ENCODE data around the gene SYT9. TPM values are rescaled to one million over a fixed set of nuclear protein-coding genes. Genes with fewer than 3 reads are reported as not detected.

SYT9 gene
- polyA plus RNA-seq, 1 donor from 2014 or later, result 2.3 TPM

- Histone ChIP-seq H3K9me2 (ENCODE audit: insufficient read depth, low read length) (no peaks in the 10 kb centered on the region), H3K9ac (ENCODE audit: low read length) (no peak overlapping the region), H3F3A (ENCODE audit: insufficient read depth, low read length, poor library complexity, severe bottlenecking) (no peaks in the 10 kb centered on the region), H3K79me2 (replicated peaks; ENCODE audit: insufficient read depth, low read length) (no peaks in the 10 kb centered on the region), H3K27me3 (ENCODE audit: insufficient read depth, low read depth, low read length) (no peaks in the 10 kb centered on the region), H3K4me2 (ENCODE audit: low read length) (no peak overlapping the region), H3K36me3 (ENCODE audit: insufficient read depth, low read length) (no peaks in the 10 kb centered on the region), H3K27ac (ENCODE audit: low read length) (no peak overlapping the region), H3K4me3 (ENCODE audit: low read length) (no peak overlapping the region), H2AFZ (ENCODE audit: low read depth, low read length) (no peak overlapping the region), H3K9me3 (ENCODE audit: low read length) (no peaks in the 10 kb centered on the region), H4K20me1 (ENCODE audit: insufficient read depth) (no peaks in the 10 kb centered on the region)
- TF ChIP-seq RAD21 (conservative IDR thresholded peaks at IDR 0.05), result no peak
- TF ChIP-seq CTCF (IDR thresholded peaks at IDR 0.05; ENCODE audit: poor library complexity, severe bottlenecking), result no peak
- TF ChIP-seq POLR2AphosphoS5 (IDR thresholded peaks at IDR 0.05), result no peak
- no peak for TF ChIP-seq EZH2 (IDR thresholded peaks at IDR 0.05; ENCODE audit: borderline replicate concordance, insufficient read depth, low read length, poor library complexity, severe bottlenecking)
- TF ChIP-seq EP300 (conservative IDR thresholded peaks at IDR 0.05; ENCODE audit: poor library complexity, severe bottlenecking), result no peak
Observed at GRCh38 chr11:7499081-7499480, 247.4 kb downstream of the SYT9 start.

- Histone ChIP-seq H3K27ac (ENCODE audit: low read length) (no peak overlapping the region), H3K4me2 (ENCODE audit: low read length) (no peak overlapping the region), H3K27me3 (ENCODE audit: insufficient read depth, low read depth, low read length) (no peaks in the 10 kb centered on the region), H3K36me3 (ENCODE audit: insufficient read depth, low read length) (no peaks in the 10 kb centered on the region), H3K79me2 (replicated peaks; ENCODE audit: insufficient read depth, low read length) (no peaks in the 10 kb centered on the region), H3K9ac (ENCODE audit: low read length) (no peak overlapping the region), H3K9me3 (ENCODE audit: low read length) (no peaks in the 10 kb centered on the region), H2AFZ (ENCODE audit: low read depth, low read length) (no peak overlapping the region), H4K20me1 (ENCODE audit: insufficient read depth) (no peaks in the 10 kb centered on the region), H3K4me3 (ENCODE audit: low read length) (no peak overlapping the region), H3K9me2 (ENCODE audit: insufficient read depth, low read length) (no peaks in the 10 kb centered on the region), H3F3A (ENCODE audit: insufficient read depth, low read length, poor library complexity, severe bottlenecking) (no peaks in the 10 kb centered on the region)
- no peak for TF ChIP-seq EP300 (conservative IDR thresholded peaks at IDR 0.05; ENCODE audit: poor library complexity, severe bottlenecking)
- TF ChIP-seq POLR2AphosphoS5 (IDR thresholded peaks at IDR 0.05), result no peak
- TF ChIP-seq REST (IDR thresholded peaks at IDR 0.05; ENCODE audit: borderline replicate concordance), result no peak
- TF ChIP-seq TAF1 (IDR thresholded peaks at IDR 0.05; ENCODE audit: low read depth), result no peak
- no peak for TF ChIP-seq MXI1 (conservative IDR thresholded peaks at IDR 0.05; ENCODE audit: poor library complexity, severe bottlenecking)
- TF ChIP-seq CTCF (IDR thresholded peaks at IDR 0.05; ENCODE audit: poor library complexity, severe bottlenecking), result no peak
- TF ChIP-seq EZH2 (IDR thresholded peaks at IDR 0.05; ENCODE audit: borderline replicate concordance, insufficient read depth, low read length, poor library complexity, severe bottlenecking), result no peak
- no peak for TF ChIP-seq RAD21 (conservative IDR thresholded peaks at IDR 0.05)
- TF ChIP-seq SMC3 (conservative IDR thresholded peaks at IDR 0.05; ENCODE audit: poor library complexity), result no peak
Observed at GRCh38 chr11:7500251-7500650, 248.5 kb downstream of the SYT9 start.
